HEK293 (cell line): ENCODE results near the gene MIR17HG.

ENCODE experiments used
- BCL11B ChIP-seq: fragments of 450-650 bp; formaldehyde crosslinking; IDR thresholded peaks from 2 replicates; pipeline ENCODE4 v1.5.1; 2016; ENCODE audit warnings: low read depth, missing biosample characterization, missing genetic modification characterization
- GLI4 ChIP-seq: fragments of 450-650 bp; formaldehyde crosslinking; IDR thresholded peaks from 2 replicates; pipeline ENCODE4 v1.5.1; 2016; ENCODE audit warnings: missing biosample characterization, missing genetic modification characterization
- GLIS1 ChIP-seq: fragments of 450-650 bp; formaldehyde crosslinking; IDR thresholded peaks from 2 replicates; pipeline ENCODE4 v1.5.1; 2016; ENCODE audit warnings: missing biosample characterization, missing genetic modification characterization
- INSM2 ChIP-seq: fragments of 450-650 bp; formaldehyde crosslinking; IDR thresholded peaks from 2 replicates; pipeline ENCODE4 v1.5.1; 2016; ENCODE audit warnings: missing biosample characterization, missing genetic modification characterization
- KLF10 ChIP-seq: fragments of 450-650 bp; IDR thresholded peaks from 2 replicates; pipeline ENCODE4 v1.5.1; 2018; ENCODE audit warnings: missing biosample characterization, mild to moderate bottlenecking, missing genetic modification characterization
- KLF8 ChIP-seq: fragments of 450-650 bp; formaldehyde crosslinking; IDR thresholded peaks from 2 replicates; pipeline ENCODE4 v1.5.1; 2016; ENCODE audit warnings: missing biosample characterization, missing genetic modification characterization
- KLF9 ChIP-seq: fragments of 450-650 bp; formaldehyde crosslinking; IDR thresholded peaks from 2 replicates; pipeline ENCODE4 v1.5.1; 2016; ENCODE audit warnings: missing biosample characterization, missing genetic modification characterization, low read depth
- OSR2 ChIP-seq: fragments of 450-650 bp; formaldehyde crosslinking; IDR thresholded peaks from 2 replicates; pipeline ENCODE4 v1.5.1; 2016; ENCODE audit warnings: missing biosample characterization, missing genetic modification characterization
- SALL2 ChIP-seq: fragments of 450-650 bp; formaldehyde crosslinking; IDR thresholded peaks from 2 replicates; pipeline ENCODE4 v1.5.0; 2017; ENCODE audit warnings: missing biosample characterization, mild to moderate bottlenecking, missing genetic modification characterization, borderline replicate concordance
- SCRT1 ChIP-seq: fragments of 450-650 bp; formaldehyde crosslinking; IDR thresholded peaks from 2 replicates; pipeline ENCODE4 v1.5.1; 2016; ENCODE audit warnings: missing biosample characterization, missing genetic modification characterization, borderline replicate concordance
- TCF7L2 ChIP-seq: IDR thresholded peaks from 2 replicates; pipeline ENCODE4 v1.6.1; 2011; ENCODE audit warnings: low read depth, mild to moderate bottlenecking, inconsistent platforms, low read length, moderate library complexity, borderline replicate concordance
- ZBTB26 ChIP-seq: fragments of 450-650 bp; formaldehyde crosslinking; optimal IDR thresholded peaks from 2 replicates; pipeline ENCODE3; 2016; ENCODE audit warnings: missing biosample characterization, mild to moderate bottlenecking, missing genetic modification characterization
- ZEB2 ChIP-seq: fragments of 450-650 bp; formaldehyde crosslinking; IDR thresholded peaks from 2 replicates; pipeline ENCODE4 v1.5.1; 2016; ENCODE audit warnings: missing biosample characterization, missing genetic modification characterization
- ZNF10 ChIP-seq: fragments of 450-650 bp; formaldehyde crosslinking; IDR thresholded peaks from 2 replicates; pipeline ENCODE4 v1.5.1; 2017; ENCODE audit warnings: missing biosample characterization, missing genetic modification characterization
- ZNF132 ChIP-seq: fragments of 450-650 bp; formaldehyde crosslinking; IDR thresholded peaks from 2 replicates; pipeline ENCODE4 v1.5.1; 2017; ENCODE audit warnings: missing biosample characterization, missing genetic modification characterization, borderline replicate concordance
- ZNF157 ChIP-seq: fragments of 450-650 bp; formaldehyde crosslinking; IDR thresholded peaks from 2 replicates; pipeline ENCODE4 v1.5.1; 2016; ENCODE audit warnings: missing biosample characterization, missing genetic modification characterization
- ZNF174 ChIP-seq: fragments of 450-650 bp; formaldehyde crosslinking; IDR thresholded peaks from 2 replicates; pipeline ENCODE4 v1.5.0; 2017; ENCODE audit warnings: missing biosample characterization, mild to moderate bottlenecking, missing genetic modification characterization
- ZNF324 ChIP-seq: fragments of 450-650 bp; formaldehyde crosslinking; IDR thresholded peaks from 2 replicates; pipeline ENCODE4 v1.5.1; 2016; ENCODE audit warnings: missing biosample characterization, missing genetic modification characterization
- ZNF37A ChIP-seq: fragments of 450-650 bp; IDR thresholded peaks from 2 replicates; pipeline ENCODE4 v1.5.1; 2018; ENCODE audit warnings: missing biosample characterization, missing genetic modification characterization
- ZNF530 ChIP-seq: fragments of 450-650 bp; formaldehyde crosslinking; IDR thresholded peaks from 2 replicates; pipeline ENCODE4 v1.5.1; 2016; ENCODE audit warnings: low read depth, missing biosample characterization, missing genetic modification characterization
- ZNF544 ChIP-seq: fragments of 450-650 bp; formaldehyde crosslinking; IDR thresholded peaks from 2 replicates; pipeline ENCODE4 v1.5.0; 2017; ENCODE audit warnings: missing biosample characterization, missing genetic modification characterization
- ZNF585B ChIP-seq: fragments of 450-650 bp; formaldehyde crosslinking; IDR thresholded peaks from 2 replicates; pipeline ENCODE4 v1.5.1; 2016; ENCODE audit warnings: missing biosample characterization, missing genetic modification characterization
- ZNF629 ChIP-seq: fragments of 450-650 bp; formaldehyde crosslinking; IDR thresholded peaks from 2 replicates; pipeline ENCODE4 v1.5.1; 2017; ENCODE audit warnings: missing biosample characterization, missing genetic modification characterization
- ZNF660 ChIP-seq: fragments of 450-650 bp; IDR thresholded peaks from 2 replicates; pipeline ENCODE4 v1.5.1; 2018; ENCODE audit warnings: missing biosample characterization, mild to moderate bottlenecking, missing genetic modification characterization
- ZNF677 ChIP-seq: fragments of 450-650 bp; IDR thresholded peaks from 2 replicates; pipeline ENCODE4 v1.5.0; 2018; ENCODE audit warnings: missing biosample characterization, mild to moderate bottlenecking, missing genetic modification characterization, moderate library complexity
- ZNF76 ChIP-seq: fragments of 450-650 bp; formaldehyde crosslinking; IDR thresholded peaks from 2 replicates; pipeline ENCODE4; 2016; ENCODE audit warnings: low read depth, missing biosample characterization, missing genetic modification characterization, borderline replicate concordance
- ZNF768 ChIP-seq: fragments of 450-650 bp; formaldehyde crosslinking; IDR thresholded peaks from 2 replicates; pipeline ENCODE4 v1.5.1; 2018; ENCODE audit warnings: missing biosample characterization, mild to moderate bottlenecking, missing genetic modification characterization
- ZNF791 ChIP-seq: fragments of 450-650 bp; formaldehyde crosslinking; IDR thresholded peaks from 2 replicates; pipeline ENCODE4 v1.5.1; 2016; ENCODE audit warnings: missing biosample characterization, missing genetic modification characterization
- ZSCAN30 ChIP-seq: fragments of 450-650 bp; IDR thresholded peaks from 2 replicates; pipeline ENCODE4 v1.5.1; 2018; ENCODE audit warnings: missing biosample characterization, mild to moderate bottlenecking, missing genetic modification characterization, moderate library complexity
- ZXDB ChIP-seq: fragments of 450-650 bp; formaldehyde crosslinking; IDR thresholded peaks from 2 replicates; pipeline ENCODE4 v1.5.1; 2016; ENCODE audit warnings: missing biosample characterization, missing genetic modification characterization
- TF ChIP-seq, protein P1 (sequence below): fragments of 450-650 bp; formaldehyde crosslinking; IDR thresholded peaks from 2 replicates; pipeline ENCODE4 v1.5.1; 2016; ENCODE audit warnings: missing biosample characterization, missing genetic modification characterization, low read depth
- TF ChIP-seq, protein P2 (sequence below): sonication (generic); formaldehyde crosslinking; IDR thresholded peaks from 2 replicates; pipeline ENCODE4 v1.8.1; 2022; ENCODE audit warnings: mild to moderate bottlenecking, moderate library complexity, missing genetic modification reagents
- TF ChIP-seq, protein P3 (sequence below): IDR thresholded peaks from 2 replicates; pipeline ENCODE4 v1.6.1; 2011; ENCODE audit warnings: mild to moderate bottlenecking, low read depth, low read length, borderline replicate concordance
- TF ChIP-seq, protein P4 (sequence below): fragments of 450-650 bp; formaldehyde crosslinking; IDR thresholded peaks from 2 replicates; pipeline ENCODE4 v1.5.1; 2016; ENCODE audit warnings: missing biosample characterization, missing genetic modification characterization

MIR17HG gene

DNA sequence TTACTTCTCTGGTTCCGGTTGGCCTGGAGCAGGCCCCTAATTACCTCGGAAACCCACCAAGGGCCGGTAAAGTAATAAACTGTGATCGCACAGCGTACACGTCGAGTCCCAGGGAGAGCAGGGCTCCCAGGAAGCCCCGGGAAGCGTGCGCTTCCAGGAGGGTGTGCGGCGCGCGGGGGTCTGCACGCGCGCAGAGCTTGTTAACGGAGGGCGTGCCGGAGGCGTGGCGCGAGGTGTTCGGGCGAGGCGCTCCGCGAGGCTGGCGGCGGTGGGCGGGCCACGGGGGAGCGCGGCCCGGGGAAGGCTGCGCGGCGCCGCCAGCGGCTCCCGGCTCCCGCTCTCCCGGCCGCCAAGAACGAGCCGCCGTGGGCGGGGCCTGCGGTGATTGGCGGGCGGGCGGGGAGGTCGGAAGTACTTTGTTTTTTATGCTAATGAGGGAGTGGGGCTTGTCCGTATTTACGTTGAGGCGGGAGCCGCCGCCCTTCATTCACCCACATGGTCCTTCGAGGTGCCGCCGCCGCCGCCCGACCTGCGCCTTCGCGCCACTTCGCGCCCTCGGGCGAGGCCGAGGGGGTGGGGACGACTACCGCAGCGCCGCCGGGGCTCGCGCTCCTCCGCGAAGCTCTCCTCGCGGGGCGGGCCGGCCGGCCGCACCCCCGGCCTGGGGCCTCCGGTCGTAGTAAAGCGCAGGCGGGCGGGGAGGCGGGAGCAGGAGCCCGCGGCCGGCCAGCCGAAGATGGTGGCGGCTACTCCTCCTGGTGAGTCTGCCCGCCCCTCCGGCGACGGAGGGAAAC lies at the start of gene MIR17HG (continued):
- no peak for TF ChIP-seq INSM2 (tag by site-specific recombination)
- peak; percentile 96 for TF ChIP-seq KLF10 (tag by site-specific recombination)
- no peak for TF ChIP-seq ZNF629 (tag by site-specific recombination)
- no peak for TF ChIP-seq ZNF132 (tag by site-specific recombination)
- no peak for TF ChIP-seq ZNF585B (tag by site-specific recombination)
- TF ChIP-seq GLI4, result no peak
- TF ChIP-seq BCL11B (tag by site-specific recombination), result no peak
- TF ChIP-seq, protein P1, sequence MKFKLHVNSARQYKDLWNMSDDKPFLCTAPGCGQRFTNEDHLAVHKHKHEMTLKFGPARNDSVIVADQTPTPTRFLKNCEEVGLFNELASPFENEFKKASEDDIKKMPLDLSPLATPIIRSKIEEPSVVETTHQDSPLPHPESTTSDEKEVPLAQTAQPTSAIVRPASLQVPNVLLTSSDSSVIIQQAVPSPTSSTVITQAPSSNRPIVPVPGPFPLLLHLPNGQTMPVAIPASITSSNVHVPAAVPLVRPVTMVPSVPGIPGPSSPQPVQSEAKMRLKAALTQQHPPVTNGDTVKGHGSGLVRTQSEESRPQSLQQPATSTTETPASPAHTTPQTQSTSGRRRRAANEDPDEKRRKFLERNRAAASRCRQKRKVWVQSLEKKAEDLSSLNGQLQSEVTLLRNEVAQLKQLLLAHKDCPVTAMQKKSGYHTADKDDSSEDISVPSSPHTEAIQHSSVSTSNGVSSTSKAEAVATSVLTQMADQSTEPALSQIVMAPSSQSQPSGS, result no peak
- TF ChIP-seq SCRT1 (tag by site-specific recombination), result no peak
- TF ChIP-seq, protein P2, sequence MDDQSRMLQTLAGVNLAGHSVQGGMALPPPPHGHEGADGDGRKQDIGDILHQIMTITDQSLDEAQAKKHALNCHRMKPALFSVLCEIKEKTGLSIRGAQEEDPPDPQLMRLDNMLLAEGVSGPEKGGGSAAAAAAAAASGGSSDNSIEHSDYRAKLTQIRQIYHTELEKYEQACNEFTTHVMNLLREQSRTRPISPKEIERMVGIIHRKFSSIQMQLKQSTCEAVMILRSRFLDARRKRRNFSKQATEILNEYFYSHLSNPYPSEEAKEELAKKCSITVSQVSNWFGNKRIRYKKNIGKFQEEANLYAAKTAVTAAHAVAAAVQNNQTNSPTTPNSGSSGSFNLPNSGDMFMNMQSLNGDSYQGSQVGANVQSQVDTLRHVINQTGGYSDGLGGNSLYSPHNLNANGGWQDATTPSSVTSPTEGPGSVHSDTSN (CRISPR knock-in tag), result peak; percentile 44
- TF ChIP-seq ZNF157 (tag by site-specific recombination), result no peak
- TF ChIP-seq, protein P3, sequence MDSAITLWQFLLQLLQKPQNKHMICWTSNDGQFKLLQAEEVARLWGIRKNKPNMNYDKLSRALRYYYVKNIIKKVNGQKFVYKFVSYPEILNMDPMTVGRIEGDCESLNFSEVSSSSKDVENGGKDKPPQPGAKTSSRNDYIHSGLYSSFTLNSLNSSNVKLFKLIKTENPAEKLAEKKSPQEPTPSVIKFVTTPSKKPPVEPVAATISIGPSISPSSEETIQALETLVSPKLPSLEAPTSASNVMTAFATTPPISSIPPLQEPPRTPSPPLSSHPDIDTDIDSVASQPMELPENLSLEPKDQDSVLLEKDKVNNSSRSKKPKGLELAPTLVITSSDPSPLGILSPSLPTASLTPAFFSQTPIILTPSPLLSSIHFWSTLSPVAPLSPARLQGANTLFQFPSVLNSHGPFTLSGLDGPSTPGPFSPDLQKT, result no peak; the same call in 1 of the 2 replicates
- no peak for TF ChIP-seq ZNF37A (tag by site-specific recombination)
- no peak for TF ChIP-seq ZNF791
- no peak for TF ChIP-seq ZNF544
- TF ChIP-seq, protein P4, sequence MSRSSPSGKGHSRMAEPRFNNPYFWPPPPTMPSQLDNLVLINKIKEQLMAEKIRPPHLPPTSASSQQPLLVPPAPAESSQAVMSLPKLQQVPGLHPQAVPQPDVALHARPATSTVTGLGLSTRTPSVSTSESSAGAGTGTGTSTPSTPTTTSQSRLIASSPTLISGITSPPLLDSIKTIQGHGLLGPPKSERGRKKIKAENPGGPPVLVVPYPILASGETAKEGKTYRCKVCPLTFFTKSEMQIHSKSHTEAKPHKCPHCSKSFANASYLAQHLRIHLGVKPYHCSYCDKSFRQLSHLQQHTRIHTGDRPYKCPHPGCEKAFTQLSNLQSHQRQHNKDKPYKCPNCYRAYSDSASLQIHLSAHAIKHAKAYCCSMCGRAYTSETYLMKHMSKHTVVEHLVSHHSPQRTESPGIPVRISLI (tag by site-specific recombination), result 0 out of 2 replicates have a peak, but pooled peaks have one; percentile 68
- no peak for TF ChIP-seq ZNF10 (tag by site-specific recombination)
- TF ChIP-seq ZXDB, result no peak
- TF ChIP-seq OSR2 (tag by site-specific recombination), result no peak
- peak; percentile 65; the same call in 1 of the 2 replicates for TF ChIP-seq ZNF76 (tag by site-specific recombination)
- TF ChIP-seq ZNF677 (tag by site-specific recombination), result peak; percentile 7; the same call in 1 of the 2 replicates
- TF ChIP-seq TCF7L2, result no peak
- TF ChIP-seq ZNF324, result no peak
- peak; percentile 75; the same call in 1 of the 2 replicates for TF ChIP-seq KLF8
- peak; percentile 86 for TF ChIP-seq KLF9 (tag by site-specific recombination)
- no peak for TF ChIP-seq ZNF530 (tag by site-specific recombination)
- 0 out of 2 replicates have a peak, but pooled peaks have one; percentile 44 for TF ChIP-seq ZEB2 (tag by site-specific recombination)
- peak; percentile 79 for TF ChIP-seq GLIS1 (tag by site-specific recombination)
- TF ChIP-seq ZSCAN30 (tag by site-specific recombination), result no peak
- peak; percentile 82 for TF ChIP-seq ZBTB26 (tag by site-specific recombination)
- peak; percentile 33 for TF ChIP-seq ZNF660
- TF ChIP-seq SALL2 (tag by site-specific recombination), result no peak
- no peak for TF ChIP-seq ZNF174 (tag by site-specific recombination)
- no peak for TF ChIP-seq ZNF768 (tag by site-specific recombination)
